ENCODE data around the gene TACSTD2. TPM values are rescaled to one million over a fixed set of nuclear protein-coding genes. Genes with fewer than 3 reads are reported as not detected.

The TACSTD2 gene
- total RNA-seq, 4 donors from 2014 or later = 0.55 to 0.79 TPM; not detected in 2

- Histone ChIP-seq H3K27me3 (peaks cover 60% of the 10 kb centered on the region), H3K9me3 (no peaks in the 10 kb centered on the region), H3K4me3 (no peak overlapping the region), H3K4me1 (peaks cover 0 to 23% (median 10%) of the 10 kb centered on the region in 4 donors), H3K27ac (no peak overlapping the region), H3K36me3 (no peaks in the 10 kb centered on the region)
- WGBS, 2 donors (ENCODE audit: low coverage in 1 of 2) = 72 to 78% methylated on average over 2 of the region's 2 CpGs
- no peak for TF ChIP-seq CTCF (IDR thresholded peaks at IDR 0.05)
- no peak for TF ChIP-seq POLR2AphosphoS5 (IDR thresholded peaks at IDR 0.05)
- TF ChIP-seq POLR2A (IDR thresholded peaks at IDR 0.05) = no peak
- TF ChIP-seq EP300 (IDR thresholded peaks at IDR 0.05; ENCODE audit: low read depth) = no peak
- no peak for DNase-seq
- intact Hi-C loops (cut with DNase I; ENCODE audit: low total_unique reads) = no loop called here
- in situ Hi-C loops (cut with MboI; ENCODE audit: low pct_ligation_motif_present in 1 of 4, low pct_unique_long_range_greater_than_20kb in 1 of 4, low sequenced_read_pairs in 3 of 4) = no loop called here
Observed at GRCh38 chr1:58573138-58573537, 3.9 kb downstream of the TACSTD2 start.

GRCh38 chr1:58572690-58573089, 4.4 kb downstream of the TACSTD2 start:
- DNase-seq = no peak
- Histone ChIP-seq H3K36me3 (no peaks in the 10 kb centered on the region), H3K27ac (no peak overlapping the region), H3K4me3 (no peak overlapping the region), H3K27me3 (peaks cover 56% of the 10 kb centered on the region), H3K9me3 (no peaks in the 10 kb centered on the region), H3K4me1 (peaks cover 0 to 18% (median 10%) of the 10 kb centered on the region in 4 donors)
- TF ChIP-seq POLR2AphosphoS5 (IDR thresholded peaks at IDR 0.05) = no peak
- no peak for TF ChIP-seq POLR2A (IDR thresholded peaks at IDR 0.05)
- WGBS, 2 donors (ENCODE audit: low coverage in 1 of 2) = 58 to 83% methylated on average over 1 to 2 of the region's 2 CpGs
- in situ Hi-C loops (cut with MboI; ENCODE audit: low pct_ligation_motif_present in 1 of 4, low pct_unique_long_range_greater_than_20kb in 1 of 4, low sequenced_read_pairs in 3 of 4) (no loop called here), intact Hi-C loops (cut with DNase I; ENCODE audit: low total_unique reads) (no loop called here)

GRCh38 chr1:58571616-58572015, 5.4 kb downstream of the TACSTD2 start:
- no peaks in the 10 kb centered on the region for H3K9me3 ChIP-seq
- H3K27me3 ChIP-seq = peaks cover 45% of the 10 kb centered on the region
- H3K27ac ChIP-seq = no peak overlapping the region
- no peak for DNase-seq
- H3K4me3 ChIP-seq = no peak overlapping the region
- H3K4me1 ChIP-seq = peaks cover 0 to 8% (median 3%) of the 10 kb centered on the region in 4 donors
- no peak for TF ChIP-seq CTCF (IDR thresholded peaks at IDR 0.05)
- intact Hi-C loops (cut with DNase I; ENCODE audit: low total_unique reads) (no loop called here), in situ Hi-C loops (cut with MboI; ENCODE audit: low pct_ligation_motif_present in 1 of 4, low pct_unique_long_range_greater_than_20kb in 1 of 4, low sequenced_read_pairs in 3 of 4) (no loop called here)
- H3K36me3 ChIP-seq = no peaks in the 10 kb centered on the region

- H3K36me3 ChIP-seq = no peaks in the 10 kb centered on the region
- no peak for DNase-seq
- H3K9me3 ChIP-seq = no peaks in the 10 kb centered on the region
- no peaks in the 10 kb centered on the region for H3K4me1 ChIP-seq
- in situ Hi-C loops (cut with MboI; ENCODE audit: low pct_ligation_motif_present in 1 of 4, low pct_unique_long_range_greater_than_20kb in 1 of 4, low sequenced_read_pairs in 3 of 4) (no loop called here), intact Hi-C loops (cut with DNase I; ENCODE audit: low total_unique reads) (no loop called here)
- H3K27ac ChIP-seq = no peak overlapping the region
- TF ChIP-seq EP300 (IDR thresholded peaks at IDR 0.05; ENCODE audit: low read depth) (no peak), CTCF (IDR thresholded peaks at IDR 0.05) (no peak), POLR2AphosphoS5 (IDR thresholded peaks at IDR 0.05) (no peak), POLR2A (IDR thresholded peaks at IDR 0.05) (no peak)
- H3K27me3 ChIP-seq = peaks cover 37% of the 10 kb centered on the region
- no peak overlapping the region for H3K4me3 ChIP-seq
- WGBS, 2 donors (ENCODE audit: low coverage in 1 of 2) = 90% methylated on average over 2 of the region's 2 CpGs; no CpG with 5 or more reads in 1 of the 2 donors
Observed at GRCh38 chr1:58570817-58571216, 6.2 kb downstream of the TACSTD2 start.

DNA sequence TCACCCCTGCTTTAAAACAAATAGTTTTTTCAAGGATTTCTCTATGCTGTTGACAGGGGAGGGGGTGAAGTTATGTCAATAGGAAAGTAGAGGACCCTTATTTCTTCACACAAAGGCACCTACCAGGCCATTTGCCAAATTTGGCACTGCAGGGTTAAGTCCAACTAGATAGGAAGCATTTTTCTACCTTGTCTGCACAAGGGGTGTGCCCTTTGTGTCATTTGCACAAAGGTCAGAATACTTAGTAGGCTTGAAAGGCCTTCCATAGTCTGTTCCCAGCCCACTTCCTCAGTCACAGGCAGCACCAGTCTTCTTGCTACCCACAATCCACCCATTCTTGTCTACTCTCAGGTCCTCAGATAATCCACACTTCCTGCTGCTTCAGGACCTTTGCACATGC, 7.0 kb downstream of the TACSTD2 start:
- intact Hi-C loops (cut with DNase I; ENCODE audit: low total_unique reads) = no loop called here
- DNase-seq = no peak
- in situ Hi-C loops (cut with MboI; ENCODE audit: low pct_ligation_motif_present in 1 of 4, low pct_unique_long_range_greater_than_20kb in 1 of 4, low sequenced_read_pairs in 3 of 4) = no loop called here
- Histone ChIP-seq H3K36me3 (no peaks in the 10 kb centered on the region), H3K9me3 (no peaks in the 10 kb centered on the region), H3K27me3 (peaks cover 30% of the 10 kb centered on the region), H3K4me3 (no peak overlapping the region), H3K4me1 (no peaks in the 10 kb centered on the region), H3K27ac (no peak overlapping the region)
- TF ChIP-seq EP300 (IDR thresholded peaks at IDR 0.05; ENCODE audit: low read depth) (no peak), POLR2AphosphoS5 (IDR thresholded peaks at IDR 0.05) (no peak), POLR2A (IDR thresholded peaks at IDR 0.05) (no peak), CTCF (IDR thresholded peaks at IDR 0.05) (no peak)

All from transverse colon (tissue), 4 donors.